ENCODE data around the gene MAP6. TPM values are rescaled to one million over a fixed set of nuclear protein-coding genes. Genes with fewer than 3 reads are reported as not detected.

The MAP6 gene
- total and polyA plus RNA-seq, 9 of the 15 experiments (the other 6 are each of a cell fraction or from before 2014, with no cell fraction given): not detected

DNA sequence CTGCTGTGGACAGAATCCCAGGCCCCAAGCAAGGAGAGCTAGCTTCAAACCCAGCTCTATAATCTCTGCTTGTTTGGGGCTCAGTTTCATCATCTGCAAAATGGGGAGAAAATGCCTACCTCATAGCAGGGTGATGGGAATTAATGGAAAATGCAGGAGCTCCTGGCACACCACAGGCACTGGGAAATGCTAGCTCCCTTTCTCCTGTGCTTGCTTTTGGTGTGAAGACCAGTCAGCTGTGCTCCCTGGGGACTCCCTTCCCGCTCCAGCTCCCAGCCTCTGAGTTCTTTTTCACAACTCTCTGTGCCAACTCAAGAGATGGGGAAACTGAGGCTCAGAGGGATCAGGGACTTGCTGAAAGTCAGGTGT is 115.0 kb downstream of the MAP6 start:
- in situ Hi-C loops (cut with MboI) (no loop called here), intact Hi-C loops (cut with micrococcal nuclease) (no loop called here)
- H3K9me3 ChIP-seq (replicated peaks; ENCODE audit: control insufficient read depth, insufficient read depth, low read depth, low read length): no peaks in the 10 kb centered on the region
- FAIRE-seq: no peak
- peak overlapping the region; percentile 68; the same call in 2 of the 3 replicates for H3K27ac ChIP-seq (ENCODE audit: extremely low read depth, low read depth, low read length)
- H3K4me1 ChIP-seq (replicated peaks in 1 of 2; ENCODE audit: control insufficient read depth in 2 of 2, insufficient read depth in 2 of 2, low read length in 2 of 2): peaks cover 33 to 36% of the 10 kb centered on the region in 2 experiments
- CTCF ChIA-PET (ENCODE audit: low intra/inter-chr PET ratio): no interaction called here
- peak overlapping the region; percentile 93 for H2AFZ ChIP-seq (ENCODE audit: low read depth, low read length)
- H3K79me2 ChIP-seq (ENCODE audit: control insufficient read depth, insufficient read depth, low read length): no peaks in the 10 kb centered on the region
- DNase-seq (ENCODE audit: extremely low read depth in 1 of 4, low spot score in 3 of 4): no peak
- H3K4me2 ChIP-seq (ENCODE audit: insufficient read depth, low read length): peak overlapping the region; percentile 69
- no peak overlapping the region for H3K4me3 ChIP-seq
- H4K20me1 ChIP-seq (replicated peaks; ENCODE audit: control insufficient read depth, insufficient read depth, low read length): no peaks in the 10 kb centered on the region
- no peaks in the 10 kb centered on the region for H3K9me1 ChIP-seq (ENCODE audit: control insufficient read depth, insufficient read depth, low read length)
- TSS peak; percentile 89 for BruUV-seq (replicated peaks)
- POLR2A ChIA-PET: interaction anchor here (0.6 to 2.3 kb wide), 19 partner anchors 8 to 296 kb away, joined by 3 to 14 read pairs (median 3); partner anchors contain the start of genes RPS3 and SERPINH1
- no peaks in the 10 kb centered on the region for H3K27me3 ChIP-seq (ENCODE audit: control insufficient read depth in 2 of 2, insufficient read depth in 2 of 2, low read length in 2 of 2)
- 91% methylated on average over 1 of the region's 1 CpG for WGBS (ENCODE audit: insufficient coverage, low coverage, missing lambda C conversion rate)
- H3K36me3 ChIP-seq (ENCODE audit: control insufficient read depth, insufficient read depth, low read length): no peaks in the 10 kb centered on the region
- no peak for ATAC-seq
- peak overlapping the region; percentile 58 to 82; a peak in 3 of 4 replicates for H3K9ac ChIP-seq (ENCODE audit: insufficient read depth in 1 of 2, low read depth in 2 of 2, low read length in 2 of 2)
- TF ChIP-seq KDM1A (IDR thresholded peaks at IDR 0.05) (peak; percentile 59 to 73; a peak in 3 of 4 replicates), ZNF174 (CRISPR knock-in tag; IDR thresholded peaks at IDR 0.05) (no peak), KDM4B (IDR thresholded peaks at IDR 0.05; ENCODE audit: borderline replicate concordance in 2 of 2, low read depth in 1 of 2) (no peak), ZNF311 (CRISPR knock-in tag; IDR thresholded peaks at IDR 0.05) (no peak), ZNF134 (CRISPR knock-in tag; conservative IDR thresholded peaks at IDR 0.05) (no peak), CBX3 (IDR thresholded peaks at IDR 0.05; ENCODE audit: borderline replicate concordance in 1 of 2, low read length in 2 of 2) (0 out of 3 replicates have a peak, but pooled peaks of 1 of the 2 experiments have one; percentile 49), ZNF707 (CRISPR knock-in tag; conservative IDR thresholded peaks at IDR 0.05) (no peak), BRD4 (IDR thresholded peaks at IDR 0.05) (no peak), SMARCA5 (IDR thresholded peaks at IDR 0.05) (peak; percentile 92; the same call in 1 of the 2 replicates), IRF9 (tag; IDR thresholded peaks at IDR 0.05) (no peak), ESRRB (CRISPR knock-in tag; IDR thresholded peaks at IDR 0.05; ENCODE audit: borderline replicate concordance) (no peak), ADNP (tag; IDR thresholded peaks at IDR 0.05) (peak; percentile 87), LCOR (CRISPR knock-in tag; IDR thresholded peaks at IDR 0.05) (0 out of 2 replicates have a peak, but pooled peaks have one; percentile 52), PTBP1 (IDR thresholded peaks at IDR 0.05; ENCODE audit: low read depth, low read length) (0 out of 2 replicates have a peak, but pooled peaks have one; percentile 38), ZNF655 (CRISPR knock-in tag; IDR thresholded peaks at IDR 0.05) (no peak), ZNF41 (CRISPR knock-in tag; conservative IDR thresholded peaks at IDR 0.05) (no peak), FOXK1 (CRISPR knock-in tag; IDR thresholded peaks at IDR 0.05; ENCODE audit: borderline replicate concordance) (no peak)

All from K562 (cell line).